ENCODE data around the gene BABAM2. TPM values are rescaled to one million over a fixed set of nuclear protein-coding genes. Genes with fewer than 3 reads are reported as not detected.

The BABAM2 gene
- total RNA-seq, 1 donor from 2014 or later: 58.9 TPM

GRCh38 chr2:28080911-28081310 lies 190.4 kb downstream of the BABAM2 start:
- intact Hi-C loops (cut with micrococcal nuclease): no loop called here
- TF ChIP-seq CTCF (IDR thresholded peaks at IDR 0.05; ENCODE audit: borderline replicate concordance): no peak
- H3K36me3 ChIP-seq: no peaks in the 10 kb centered on the region
- no peaks in the 10 kb centered on the region for H3K27me3 ChIP-seq (ENCODE audit: low read depth)
- DNase-seq: no peak
- H3K9me3 ChIP-seq (replicated peaks): no peaks in the 10 kb centered on the region
- peaks cover 10% of the 10 kb centered on the region for H3K4me1 ChIP-seq
- no peak overlapping the region for H3K4me3 ChIP-seq
- no peak overlapping the region for H3K27ac ChIP-seq (replicated peaks)

- H3K4me3 ChIP-seq: no peak overlapping the region
- no peaks in the 10 kb centered on the region for H3K36me3 ChIP-seq
- intact Hi-C loops (cut with micrococcal nuclease): no loop called here
- no peaks in the 10 kb centered on the region for H3K27me3 ChIP-seq (ENCODE audit: low read depth)
- DNase-seq: no peak
- H3K4me1 ChIP-seq: peaks cover 10% of the 10 kb centered on the region
- H3K27ac ChIP-seq (replicated peaks): no peak overlapping the region
- no peaks in the 10 kb centered on the region for H3K9me3 ChIP-seq (replicated peaks)
- no peak for TF ChIP-seq CTCF (IDR thresholded peaks at IDR 0.05; ENCODE audit: borderline replicate concordance)
Observed at GRCh38 chr2:28082131-28082530, 191.6 kb downstream of the BABAM2 start.

GRCh38 chr2:28083476-28083875 lies 192.9 kb downstream of the BABAM2 start:
- Histone ChIP-seq H3K4me1 (peaks cover 10% of the 10 kb centered on the region), H3K27ac (replicated peaks) (no peak overlapping the region), H3K9me3 (replicated peaks) (no peaks in the 10 kb centered on the region), H3K4me3 (no peak overlapping the region), H3K27me3 (ENCODE audit: low read depth) (no peaks in the 10 kb centered on the region), H3K36me3 (no peaks in the 10 kb centered on the region)
- no peak for DNase-seq
- no peak for TF ChIP-seq CTCF (IDR thresholded peaks at IDR 0.05; ENCODE audit: borderline replicate concordance)
- intact Hi-C loops (cut with micrococcal nuclease): no loop called here

GRCh38 chr2:28084564-28084963 lies 194.0 kb downstream of the BABAM2 start:
- H3K9me3 ChIP-seq (replicated peaks): no peaks in the 10 kb centered on the region
- no peak for TF ChIP-seq CTCF (IDR thresholded peaks at IDR 0.05; ENCODE audit: borderline replicate concordance)
- intact Hi-C loops (cut with micrococcal nuclease): no loop called here
- H3K27me3 ChIP-seq (ENCODE audit: low read depth): no peaks in the 10 kb centered on the region
- peaks cover 10% of the 10 kb centered on the region for H3K4me1 ChIP-seq
- H3K36me3 ChIP-seq: no peaks in the 10 kb centered on the region
- H3K4me3 ChIP-seq: no peak overlapping the region
- no peak overlapping the region for H3K27ac ChIP-seq (replicated peaks)
- no peak for DNase-seq

- Histone ChIP-seq H3K4me3 (no peak overlapping the region), H3K36me3 (no peaks in the 10 kb centered on the region), H3K27ac (replicated peaks) (no peak overlapping the region), H3K9me3 (replicated peaks) (no peaks in the 10 kb centered on the region), H3K4me1 (peaks cover 9% of the 10 kb centered on the region), H3K27me3 (ENCODE audit: low read depth) (no peaks in the 10 kb centered on the region)
- no peak for TF ChIP-seq CTCF (IDR thresholded peaks at IDR 0.05; ENCODE audit: borderline replicate concordance)
- intact Hi-C loops (cut with micrococcal nuclease): no loop called here
- no peak for DNase-seq
Observed at GRCh38 chr2:28085201-28085600, 194.7 kb downstream of the BABAM2 start.

GRCh38 chr2:28086611-28087010 lies 196.1 kb downstream of the BABAM2 start:
- Histone ChIP-seq H3K27me3 (ENCODE audit: low read depth) (no peaks in the 10 kb centered on the region), H3K4me3 (no peak overlapping the region), H3K27ac (replicated peaks) (no peak overlapping the region), H3K36me3 (no peaks in the 10 kb centered on the region), H3K4me1 (no peaks in the 10 kb centered on the region), H3K9me3 (replicated peaks) (no peaks in the 10 kb centered on the region)
- intact Hi-C loops (cut with micrococcal nuclease): no loop called here
- TF ChIP-seq CTCF (IDR thresholded peaks at IDR 0.05; ENCODE audit: borderline replicate concordance): no peak
- no peak for DNase-seq

Data from left ventricle myocardium inferior (tissue), 1 donor.